DND-41 (cell line): ENCODE results near the gene WHRN.

Experiments
- ATAC-seq: fragments of 200-7000 bp; cut with Tn5 transposase; 3 replicates; pipeline ENCODE4 v1.9.1; 2021; ENCODE audit warnings: low read depth; ENCODE audit not compliant: insufficient read depth
- DNase-seq: peaks from one replicate; pipeline ENCODE4 v3.0.0-alpha.2; 2020
- H2AFZ ChIP-seq: 2 replicates; pipeline ENCODE4 v1.6.0; 2012; ENCODE audit warnings: low read depth, low read length
- H3K27ac ChIP-seq: 2 replicates; pipeline ENCODE4 v1.5.1; 2012; ENCODE audit warnings: low read length, inconsistent platforms
- H3K27me3 ChIP-seq: fragments of 200-600 bp; sonication (generic); 2 replicates; pipeline ENCODE4 v1.6.0; 2012; ENCODE audit warnings: low read length, mild to moderate bottlenecking, inconsistent platforms; ENCODE audit not compliant: insufficient read depth, poor library complexity
- H3K36me3 ChIP-seq: 2 replicates; pipeline ENCODE4 v1.5.1; 2012; ENCODE audit warnings: low read length, inconsistent platforms; ENCODE audit not compliant: insufficient read depth
- H3K4me1 ChIP-seq: 2 replicates; pipeline ENCODE4 v1.5.1; 2012; ENCODE audit warnings: mild to moderate bottlenecking, low read length; ENCODE audit not compliant: insufficient read depth
- H3K4me2 ChIP-seq: 2 replicates; pipeline ENCODE4 v1.6.0; 2012; ENCODE audit warnings: mild to moderate bottlenecking, moderate library complexity, low read length, inconsistent platforms; ENCODE audit not compliant: insufficient read depth
- H3K4me3 ChIP-seq, 2 experiments: fragments of 200-600 bp in 1 of 2; shearing (Covaris generic) in 1 of 2; 2 replicates each; pipeline ENCODE4 v1.5.1; 2012 to 2016; ENCODE audit warnings: inconsistent platforms in 2 of 2, low read length in 2 of 2, mild to moderate bottlenecking in 2 of 2, low read depth in 1 of 2, moderate library complexity in 1 of 2
- H3K79me2 ChIP-seq: 2 replicates; pipeline ENCODE4 v1.6.0; 2012; ENCODE audit warnings: low read length, inconsistent platforms; ENCODE audit not compliant: insufficient read depth
- H3K9ac ChIP-seq: 2 replicates; pipeline ENCODE4 v1.6.0; 2012; ENCODE audit warnings: low read depth, mild to moderate bottlenecking, inconsistent platforms, low read length, moderate library complexity
- H3K9me3 ChIP-seq: 2 replicates; pipeline ENCODE4 v1.5.1; 2012; ENCODE audit warnings: low read length, moderate library complexity, mild to moderate bottlenecking, inconsistent platforms; ENCODE audit not compliant: insufficient read depth, severe bottlenecking
- H4K20me1 ChIP-seq: 2 replicates; pipeline ENCODE4 v1.6.0; 2012; ENCODE audit warnings: low read length; ENCODE audit not compliant: insufficient read depth
- CTCF ChIP-seq: IDR thresholded peaks from 2 replicates; pipeline ENCODE4 v1.5.1; 2012; ENCODE audit warnings: borderline replicate concordance, low read length, moderate library complexity, mild to moderate bottlenecking; ENCODE audit not compliant: poor library complexity, severe bottlenecking; ENCODE audit errors: extremely low read depth
- EZH2 ChIP-seq: IDR thresholded peaks from 3 replicates; pipeline ENCODE4 v1.6.1; 2012; ENCODE audit warnings: borderline replicate concordance, low read depth, mild to moderate bottlenecking, moderate library complexity, low read length, inconsistent platforms; ENCODE audit not compliant: severe bottlenecking

WHRN gene

GRCh38 chr9:114501796-114502682, 3.2 kb downstream of the WHRN start:
- Histone ChIP-seq H4K20me1 (no peaks in the 10 kb centered on the region), H3K9me3 (no peaks in the 10 kb centered on the region), H3K27ac (no peak overlapping the region), H2AFZ (no peak overlapping the region), H3K4me1 (no peaks in the 10 kb centered on the region), H3K4me2 (no peak overlapping the region), H3K27me3 (peaks cover 38% of the 10 kb centered on the region), H3K79me2 (no peaks in the 10 kb centered on the region), H3K4me3 (no peak overlapping the region), H3K9ac (no peak overlapping the region), H3K36me3 (no peaks in the 10 kb centered on the region)
- TF ChIP-seq EZH2 (no peak), CTCF (no peak)
- no peak for DNase-seq
- ATAC-seq: no peak

GRCh38 chr9:114500697-114501292, 4.5 kb downstream of the WHRN start:
- Histone ChIP-seq H2AFZ (no peak overlapping the region), H3K27me3 (peaks cover 49% of the 10 kb centered on the region), H3K27ac (no peak overlapping the region), H3K36me3 (no peaks in the 10 kb centered on the region), H3K9me3 (no peaks in the 10 kb centered on the region), H3K4me1 (no peaks in the 10 kb centered on the region), H3K79me2 (no peaks in the 10 kb centered on the region), H4K20me1 (no peaks in the 10 kb centered on the region), H3K4me2 (no peak overlapping the region), H3K9ac (no peak overlapping the region), H3K4me3 (no peak overlapping the region)
- DNase-seq: no peak
- ATAC-seq: no peak
- TF ChIP-seq EZH2: no peak
- TF ChIP-seq CTCF: no peak

- no peak for DNase-seq
- Histone ChIP-seq H3K9me3 (no peaks in the 10 kb centered on the region), H3K4me2 (no peak overlapping the region), H3K4me1 (no peaks in the 10 kb centered on the region), H2AFZ (no peak overlapping the region), H3K79me2 (no peaks in the 10 kb centered on the region), H3K36me3 (no peaks in the 10 kb centered on the region), H3K27ac (no peak overlapping the region), H3K9ac (no peak overlapping the region), H4K20me1 (no peaks in the 10 kb centered on the region), H3K27me3 (peaks cover 51% of the 10 kb centered on the region), H3K4me3 (no peak overlapping the region)
- no peak for ATAC-seq
- no peak for TF ChIP-seq CTCF
- TF ChIP-seq EZH2: no peak
These were observed 5.2 kb downstream of the WHRN start for GRCh38 chr9:114499941-114500696.
